Measurements from ENCODE around the gene ERRFI1. TPM values are rescaled to one million over a fixed set of nuclear protein-coding genes. Genes with fewer than 3 reads are reported as not detected.

The ERRFI1 gene
- total RNA-seq, 2 experiments from 2014 or later: not detected

GRCh38 chr1:8035289-8035688 is 9.2 kb upstream of the ERRFI1 start:
- BruUV-seq (replicated peaks): no TSS peak
- no peaks in the 10 kb centered on the region for H3K9me3 ChIP-seq (ENCODE audit: low read length)
- no peaks in the 10 kb centered on the region for H4K20me1 ChIP-seq (ENCODE audit: insufficient read depth, low read length)
- no peak overlapping the region for H3K4me2 ChIP-seq (ENCODE audit: low read length)
- intact Hi-C loops (cut with micrococcal nuclease; ENCODE audit: unreplicated experiment): loop anchor here (10.0 kb wide), 1 partner anchor 150 kb away; no protein-coding TSS in a partner anchor
- POLR2A ChIA-PET: interaction anchor here (0.7 kb wide), 2 partner anchors 91 to 694 kb away, joined by 3 to 5 read pairs; no protein-coding TSS in a partner anchor
- no peaks in the 10 kb centered on the region for H3K9me2 ChIP-seq (ENCODE audit: insufficient read depth, low read length)
- H2AFZ ChIP-seq (ENCODE audit: low read length): no peak overlapping the region
- DNase-seq (ENCODE audit: low spot score): no peak
- no peaks in the 10 kb centered on the region for H3K36me3 ChIP-seq (ENCODE audit: insufficient read depth, low read length)
- no peaks in the 10 kb centered on the region for H3K4me1 ChIP-seq (ENCODE audit: insufficient read depth, low read length, poor library complexity, severe bottlenecking)
- no peak for TF ChIP-seq EZH2phosphoT487 (IDR thresholded peaks at IDR 0.05; ENCODE audit: borderline replicate concordance, low read depth, low read length)
- TF ChIP-seq, protein P1, sequence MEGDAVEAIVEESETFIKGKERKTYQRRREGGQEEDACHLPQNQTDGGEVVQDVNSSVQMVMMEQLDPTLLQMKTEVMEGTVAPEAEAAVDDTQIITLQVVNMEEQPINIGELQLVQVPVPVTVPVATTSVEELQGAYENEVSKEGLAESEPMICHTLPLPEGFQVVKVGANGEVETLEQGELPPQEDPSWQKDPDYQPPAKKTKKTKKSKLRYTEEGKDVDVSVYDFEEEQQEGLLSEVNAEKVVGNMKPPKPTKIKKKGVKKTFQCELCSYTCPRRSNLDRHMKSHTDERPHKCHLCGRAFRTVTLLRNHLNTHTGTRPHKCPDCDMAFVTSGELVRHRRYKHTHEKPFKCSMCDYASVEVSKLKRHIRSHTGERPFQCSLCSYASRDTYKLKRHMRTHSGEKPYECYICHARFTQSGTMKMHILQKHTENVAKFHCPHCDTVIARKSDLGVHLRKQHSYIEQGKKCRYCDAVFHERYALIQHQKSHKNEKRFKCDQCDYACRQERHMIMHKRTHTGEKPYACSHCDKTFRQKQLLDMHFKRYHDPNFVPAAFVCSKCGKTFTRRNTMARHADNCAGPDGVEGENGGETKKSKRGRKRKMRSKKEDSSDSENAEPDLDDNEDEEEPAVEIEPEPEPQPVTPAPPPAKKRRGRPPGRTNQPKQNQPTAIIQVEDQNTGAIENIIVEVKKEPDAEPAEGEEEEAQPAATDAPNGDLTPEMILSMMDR (conservative IDR thresholded peaks at IDR 0.05; ENCODE audit: low read length): no peak
- no peaks in the 10 kb centered on the region for H3K79me2 ChIP-seq (ENCODE audit: insufficient read depth, low read depth, low read length)
- H3K27ac ChIP-seq (ENCODE audit: low read depth, low read length, poor library complexity, severe bottlenecking): no peak overlapping the region
- H3K4me3 ChIP-seq (ENCODE audit: low read depth, low read length, poor library complexity, severe bottlenecking): no peak overlapping the region
- CTCF ChIA-PET (ENCODE audit: unreplicated experiment): no interaction called here

DNA sequence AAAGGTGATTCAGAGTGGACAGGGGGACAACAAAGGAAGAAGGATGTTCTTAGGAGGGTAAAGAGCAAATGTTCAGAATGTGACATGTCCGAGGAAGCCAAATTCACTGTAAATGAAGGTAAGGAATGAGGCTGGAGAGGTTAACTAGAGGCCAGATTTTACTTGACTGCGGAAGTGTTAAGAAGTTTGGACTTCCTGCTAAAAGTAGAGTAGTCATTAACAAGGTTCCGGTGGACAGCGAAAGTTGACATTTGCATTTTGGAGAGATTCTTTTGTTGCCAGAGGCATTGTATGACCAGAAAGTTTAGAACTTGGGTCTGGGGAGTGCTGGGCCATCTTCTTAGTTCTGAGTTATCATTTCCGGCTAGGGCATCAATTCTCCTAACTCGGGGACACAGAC is 7.2 kb upstream of the ERRFI1 start:
- Histone ChIP-seq H2AFZ (ENCODE audit: low read length) (no peak overlapping the region), H3K4me1 (ENCODE audit: insufficient read depth, low read length, poor library complexity, severe bottlenecking) (no peaks in the 10 kb centered on the region), H3K27ac (ENCODE audit: low read depth, low read length, poor library complexity, severe bottlenecking) (no peak overlapping the region), H4K20me1 (ENCODE audit: insufficient read depth, low read length) (no peaks in the 10 kb centered on the region), H3K79me2 (ENCODE audit: insufficient read depth, low read depth, low read length) (no peaks in the 10 kb centered on the region), H3K4me3 (ENCODE audit: low read depth, low read length, poor library complexity, severe bottlenecking) (no peak overlapping the region), H3K9me2 (ENCODE audit: insufficient read depth, low read length) (no peaks in the 10 kb centered on the region), H3K4me2 (ENCODE audit: low read length) (no peak overlapping the region), H3K36me3 (ENCODE audit: insufficient read depth, low read length) (no peaks in the 10 kb centered on the region), H3K9me3 (ENCODE audit: low read length) (no peaks in the 10 kb centered on the region)
- TF ChIP-seq, protein P1 (conservative IDR thresholded peaks at IDR 0.05; ENCODE audit: low read length): no peak
- ChIA-PET CTCF (ENCODE audit: unreplicated experiment) (no interaction called here), POLR2A (interaction anchor here (0.5 kb wide), 1 partner anchor 14 kb away, joined by 3 read pairs; no protein-coding TSS in a partner anchor)
- no TSS peak for BruUV-seq (replicated peaks)
- DNase-seq (ENCODE audit: low spot score): no peak
- intact Hi-C loops (cut with micrococcal nuclease; ENCODE audit: unreplicated experiment): loop anchor here (10.0 kb wide), 1 partner anchor 151 kb away; no protein-coding TSS in a partner anchor

GRCh38 chr1:8032366-8032910 is 6.3 kb upstream of the ERRFI1 start:
- Histone ChIP-seq H3K4me1 (ENCODE audit: insufficient read depth, low read length, poor library complexity, severe bottlenecking) (no peaks in the 10 kb centered on the region), H3K9me2 (ENCODE audit: insufficient read depth, low read length) (no peaks in the 10 kb centered on the region), H3K4me2 (ENCODE audit: low read length) (no peak overlapping the region), H3K4me3 (ENCODE audit: low read depth, low read length, poor library complexity, severe bottlenecking) (no peak overlapping the region), H3K36me3 (ENCODE audit: insufficient read depth, low read length) (no peaks in the 10 kb centered on the region), H4K20me1 (ENCODE audit: insufficient read depth, low read length) (no peaks in the 10 kb centered on the region), H2AFZ (ENCODE audit: low read length) (no peak overlapping the region), H3K79me2 (ENCODE audit: insufficient read depth, low read depth, low read length) (no peaks in the 10 kb centered on the region), H3K27ac (ENCODE audit: low read depth, low read length, poor library complexity, severe bottlenecking) (no peak overlapping the region), H3K9me3 (ENCODE audit: low read length) (no peaks in the 10 kb centered on the region)
- intact Hi-C loops (cut with micrococcal nuclease; ENCODE audit: unreplicated experiment): loop anchor here (10.0 kb wide), 1 partner anchor 152 kb away; no protein-coding TSS in a partner anchor
- POLR2A ChIA-PET: interaction anchor here (0.5 kb wide), 1 partner anchor 494 kb away, joined by 3 read pairs; no protein-coding TSS in a partner anchor
- no peak for DNase-seq (ENCODE audit: low spot score)
- CTCF ChIA-PET (ENCODE audit: unreplicated experiment): no interaction called here
- TF ChIP-seq EZH2phosphoT487 (IDR thresholded peaks at IDR 0.05; ENCODE audit: borderline replicate concordance, low read depth, low read length): no peak
- TF ChIP-seq, protein P1 (conservative IDR thresholded peaks at IDR 0.05; ENCODE audit: low read length): no peak
- BruUV-seq (replicated peaks): no TSS peak
